Endothelial cell of umbilical vein (primary cell): Measurements from ENCODE around the gene PRM1. TPM values are rescaled to one million over a fixed set of nuclear protein-coding genes. Genes with fewer than 3 reads are reported as not detected.

Source experiments
- BruUV-seq: library from RNA; stranded (reverse); fragments of 400-500 nt; replicated peaks from 2 replicates; lab custom pipeline; 2021; lab: Mats Ljungman, UMichigan
- CTCF ChIA-PET: fragments of 300-600, 350-600 bp; sonication (Branson Sonifier 250); formaldehyde crosslinking; loops from one replicate; lab custom pipeline; 2021; ENCODE audit warnings: antibody characterized with exemption, inconsistent platforms; lab: Charles Lee
- POLR2A ChIA-PET: fragments of 300-600, 350-600 bp; sonication (Branson Sonifier 250); formaldehyde crosslinking; loops from one replicate; lab custom pipeline; 2021; ENCODE audit warnings: antibody characterized with exemption, inconsistent platforms; lab: Charles Lee
- DNase-seq: peaks from one replicate; pipeline ENCODE4 v3.0.0-alpha.2; 2011; ENCODE audit warnings: low read depth, low spot score
- FAIRE-seq: peaks from 2 replicates; lab custom pipeline; 2011; peaks lifted over from hg19 to GRCh38; lab: Jason Lieb, UNC
- H2AFZ ChIP-seq: 2 replicates; pipeline ENCODE4 v1.6.0; 2012; ENCODE audit warnings: low read depth, low read length, control low read depth, inconsistent platforms
- H3K27ac ChIP-seq: 2 replicates; pipeline ENCODE4 v1.5.1; 2011; ENCODE audit warnings: low read depth, mild to moderate bottlenecking, control low read depth, low read length, moderate library complexity; ENCODE audit not compliant: insufficient read depth
- H3K27me3 ChIP-seq, 2 experiments: 2 replicates each; pipeline versions ENCODE4 v1.6.0 to v1.6.1; 2011; ENCODE audit warnings: low read length in 2 of 2, mixed read lengths in 1 of 2; ENCODE audit not compliant: control insufficient read depth in 2 of 2, insufficient read depth in 2 of 2
- H3K36me3 ChIP-seq, 2 experiments: 2 replicates in 1 of 2; 3 replicates in 1 of 2; pipeline ENCODE4 v1.5.1; 2011; ENCODE audit warnings: low read length in 2 of 2, mild to moderate bottlenecking in 1 of 2, moderate library complexity in 1 of 2; ENCODE audit not compliant: control insufficient read depth in 2 of 2, insufficient read depth in 2 of 2; ENCODE audit errors: extremely low read depth in 1 of 2
- H3K4me1 ChIP-seq: 3 replicates; pipeline ENCODE4 v1.5.1; 2011; ENCODE audit warnings: mild to moderate bottlenecking, low read length; ENCODE audit not compliant: control insufficient read depth, insufficient read depth; ENCODE audit errors: extremely low read depth
- H3K4me2 ChIP-seq: 2 replicates; pipeline ENCODE4 v1.6.1; 2011; ENCODE audit warnings: low read length, control low read depth, mixed read lengths; ENCODE audit not compliant: insufficient read depth
- H3K4me3 ChIP-seq, 3 experiments: fragments of 200-600 bp in 1 of 3; sonication (generic), shearing (Covaris generic) in 1 of 3; replicated peaks in 1 of 3; 2 replicates each; pipeline ENCODE4 v1.5.1; 2011 to 2016; ENCODE audit warnings: control low read depth in 3 of 3, low read length in 3 of 3, mild to moderate bottlenecking in 2 of 3, inconsistent platforms in 1 of 3, low read depth in 1 of 3, moderate library complexity in 1 of 3; ENCODE audit not compliant: insufficient read depth in 1 of 3
- H3K79me2 ChIP-seq: 2 replicates; pipeline ENCODE4 v1.6.0; 2012; ENCODE audit warnings: low read length, inconsistent platforms; ENCODE audit not compliant: control insufficient read depth, insufficient read depth
- H3K9ac ChIP-seq: replicated peaks from 2 replicates; pipeline ENCODE3; 2011; ENCODE audit warnings: low read length, control low read depth; ENCODE audit not compliant: insufficient read depth; ENCODE audit errors: extremely low read depth
- H3K9me1 ChIP-seq: replicated peaks from 3 replicates; pipeline ENCODE4 v1.6.0; 2011; ENCODE audit warnings: mild to moderate bottlenecking, low read length; ENCODE audit not compliant: control insufficient read depth, insufficient read depth; ENCODE audit errors: extremely low read depth
- H3K9me3 ChIP-seq: replicated peaks from 2 replicates; pipeline ENCODE4 v1.5.1; 2012; ENCODE audit warnings: low read length, inconsistent platforms; ENCODE audit not compliant: control insufficient read depth, insufficient read depth
- H4K20me1 ChIP-seq: replicated peaks from 2 replicates; pipeline ENCODE3; 2011; ENCODE audit warnings: mild to moderate bottlenecking, low read length; ENCODE audit not compliant: control insufficient read depth, insufficient read depth; ENCODE audit errors: extremely low read depth
- CTCF ChIP-seq, 2 donors: IDR thresholded peaks; 1 replicate in 1 of 2; 2 replicates in 1 of 2; pipeline ENCODE4 v1.5.1; 2011; ENCODE audit warnings: low read length in 2 of 2, mild to moderate bottlenecking in 2 of 2, moderate library complexity in 2 of 2, control low read depth in 1 of 2, inconsistent platforms in 1 of 2, low read depth in 1 of 2; ENCODE audit not compliant: insufficient read depth in 1 of 2; ENCODE audit errors: extremely low read depth in 1 of 2
- EZH2 ChIP-seq: IDR thresholded peaks from 2 replicates; pipeline ENCODE4 v1.6.1; 2012; ENCODE audit warnings: borderline replicate concordance, low read depth, mild to moderate bottlenecking, moderate library complexity, low read length, inconsistent platforms; ENCODE audit not compliant: severe bottlenecking
- FOS ChIP-seq: IDR thresholded peaks from 2 replicates; pipeline ENCODE4 v1.6.1; 2011; ENCODE audit warnings: mild to moderate bottlenecking, low read length, moderate library complexity, borderline replicate concordance; ENCODE audit not compliant: insufficient read depth
- GATA2 ChIP-seq: IDR thresholded peaks from 2 replicates; pipeline ENCODE4 v1.7.0; 2011; ENCODE audit warnings: low read depth, mild to moderate bottlenecking, moderate library complexity, mixed read lengths, low read length; ENCODE audit not compliant: insufficient read length, insufficient read depth
- JUN ChIP-seq: IDR thresholded peaks from 2 replicates; pipeline ENCODE4 v1.6.1; 2011; ENCODE audit warnings: borderline replicate concordance, low read depth; ENCODE audit not compliant: insufficient read length, insufficient read depth
- MAX ChIP-seq: IDR thresholded peaks from 2 replicates; pipeline ENCODE4 v1.6.1; 2011; ENCODE audit not compliant: insufficient read depth, insufficient read length
- MYC ChIP-seq: IDR thresholded peaks from one replicate; pipeline ENCODE4 v1.6.1; 2011; ENCODE audit warnings: mild to moderate bottlenecking, low read depth, low read length
- POLR2A ChIP-seq: IDR thresholded peaks from 2 replicates; pipeline ENCODE4 v1.6.1; 2012; ENCODE audit warnings: low read depth, mild to moderate bottlenecking, control low read depth, low read length
- POLR2AphosphoS5 ChIP-seq: IDR thresholded peaks from 2 replicates; pipeline ENCODE4 v1.6.1; 2012; ENCODE audit warnings: low read depth, mild to moderate bottlenecking, control low read depth, low read length, moderate library complexity; ENCODE audit not compliant: insufficient read depth
- dilution Hi-C: fragments of 300-500 bp; cut with MboI; formaldehyde crosslinking; loops from one replicate; pipeline ENCODE4 v1.15.0; 2019; ENCODE audit warnings: low sequenced_read_pairs; ENCODE audit not compliant: extremely low pct_ligation_motif_present
- intact Hi-C: fragments of 100-400 bp; cut with micrococcal nuclease; formaldehyde crosslinking; loops from one replicate; pipeline ENCODE4 v1.10.0; 2022
- polyA plus RNA-seq, 4 experiments: library from polyadenylated mRNA; depleted of rRNA in 3 of 4; stranded (reverse) in 3 of 4; unstranded in 1 of 4; fragments of >200 nt; gene quantifications; 2 replicates each; pipeline versions ENCODE4 v1.2.1 to v1.2.3, GENCODE V29; 2011 to 2012; ENCODE audit warnings: missing spikeins in 1 of 4
- total RNA-seq: library from RNA; stranded (reverse); gene quantifications from 2 replicates; pipeline ENCODE4 v1.2.3, GENCODE V29; 2021

The PRM1 gene
- total and polyA plus RNA-seq, 2 donors (not counting 3 experiments of a cell fraction or from before 2014, with no cell fraction given): not detected

GRCh38 chr16:11308493-11309283 is 27.6 kb upstream of the PRM1 start:
- CTCF ChIA-PET: interaction anchor here (0.6 kb wide), 1 partner anchor 245 kb away, joined by 5 read pairs; no protein-coding TSS in a partner anchor
- FAIRE-seq: no peak
- dilution Hi-C loops: no loop called here

More at GRCh38 chr16:11308493-11309283, 27.6 kb upstream of the PRM1 start:
- H3K36me3 ChIP-seq: no peaks in the 10 kb centered on the region
- H3K4me2 ChIP-seq: no peak overlapping the region
- no peaks in the 10 kb centered on the region for H3K9me3 ChIP-seq
- H3K79me2 ChIP-seq: no peaks in the 10 kb centered on the region
- POLR2A ChIA-PET: no interaction called here
- no peaks in the 10 kb centered on the region for H3K27me3 ChIP-seq
- no TSS peak for BruUV-seq
- DNase-seq: no peak
- H3K9me1 ChIP-seq: no peaks in the 10 kb centered on the region
- H4K20me1 ChIP-seq: no peaks in the 10 kb centered on the region
- no peak overlapping the region for H2AFZ ChIP-seq
- TF ChIP-seq EZH2: no peak
- TF ChIP-seq POLR2A: no peak
- TF ChIP-seq GATA2: no peak
- no peak for TF ChIP-seq JUN
- TF ChIP-seq MAX: no peak
- no peak for TF ChIP-seq CTCF (IDR thresholded peaks at IDR 0.05; ENCODE audit: extremely low read depth in 1 of 2, insufficient read depth in 1 of 2, low read depth in 1 of 2, low read length in 2 of 2)
- TF ChIP-seq POLR2AphosphoS5: no peak
- no peak for TF ChIP-seq FOS
- TF ChIP-seq MYC: no peak
- no peaks in the 10 kb centered on the region for H3K4me1 ChIP-seq
- intact Hi-C loops: no loop called here
- no peak overlapping the region for H3K4me3 ChIP-seq
- H3K27ac ChIP-seq: no peak overlapping the region
- no peak overlapping the region for H3K9ac ChIP-seq
